ENCODE results near the gene ATF1. TPM values are rescaled to one million over a fixed set of nuclear protein-coding genes. Genes with fewer than 3 reads are reported as not detected.

Gene ATF1
- total RNA-seq, 1 donor from 2014 or later = 31.3 TPM

- FAIRE-seq = no peak
- no peak for TF ChIP-seq CTCF (IDR thresholded peaks at IDR 0.05; ENCODE audit: insufficient read depth, low read length, severe bottlenecking)
Measured at GRCh38 chr12:50745861-50746260, 18.0 kb upstream of the ATF1 start.

GRCh38 chr12:50746431-50746830 is 17.5 kb upstream of the ATF1 start:
- FAIRE-seq = no peak
- no peak for DNase-seq (ENCODE audit: low read depth)
- TF ChIP-seq CTCF (IDR thresholded peaks at IDR 0.05; ENCODE audit: insufficient read depth, low read length, severe bottlenecking) = no peak
- no peak overlapping the region for H3K4me3 ChIP-seq (ENCODE audit: low read depth, low read length)
- peaks cover 3% of the 10 kb centered on the region for H3K36me3 ChIP-seq (ENCODE audit: control insufficient read depth, insufficient read depth, low read length)
- H3K27me3 ChIP-seq (ENCODE audit: control insufficient read depth, insufficient read depth, low read length) = no peaks in the 10 kb centered on the region

More at GRCh38 chr12:50745861-50746260, 18.0 kb upstream of the ATF1 start:
- Histone ChIP-seq H3K27me3 (ENCODE audit: control insufficient read depth, insufficient read depth, low read length) (no peaks in the 10 kb centered on the region), H3K36me3 (ENCODE audit: control insufficient read depth, insufficient read depth, low read length) (peaks cover 6% of the 10 kb centered on the region), H3K4me3 (ENCODE audit: low read depth, low read length) (no peak overlapping the region)
- no peak for DNase-seq (ENCODE audit: low read depth)

GRCh38 chr12:50747817-50748216 is 16.1 kb upstream of the ATF1 start:
- no peak overlapping the region for H3K4me3 ChIP-seq (ENCODE audit: low read depth, low read length)
- FAIRE-seq (no peak), DNase-seq (ENCODE audit: low read depth) (no peak)
- peaks cover 1% of the 10 kb centered on the region for H3K36me3 ChIP-seq (ENCODE audit: control insufficient read depth, insufficient read depth, low read length)
- H3K27me3 ChIP-seq (ENCODE audit: control insufficient read depth, insufficient read depth, low read length) = no peaks in the 10 kb centered on the region
- no peak for TF ChIP-seq CTCF (IDR thresholded peaks at IDR 0.05; ENCODE audit: insufficient read depth, low read length, severe bottlenecking)

GRCh38 chr12:50749459-50749882 is 14.4 kb upstream of the ATF1 start:
- Histone ChIP-seq H3K36me3 (ENCODE audit: control insufficient read depth, insufficient read depth, low read length) (no peaks in the 10 kb centered on the region), H3K27me3 (ENCODE audit: control insufficient read depth, insufficient read depth, low read length) (no peaks in the 10 kb centered on the region), H3K4me3 (ENCODE audit: low read depth, low read length) (no peak overlapping the region)
- DNase-seq (ENCODE audit: low read depth) = no peak
- no peak for FAIRE-seq
- TF ChIP-seq CTCF (IDR thresholded peaks at IDR 0.05; ENCODE audit: insufficient read depth, low read length, severe bottlenecking) = no peak

- FAIRE-seq (no peak), DNase-seq (ENCODE audit: low read depth) (no peak)
- Histone ChIP-seq H3K4me3 (ENCODE audit: low read depth, low read length) (no peak overlapping the region), H3K27me3 (ENCODE audit: control insufficient read depth, insufficient read depth, low read length) (no peaks in the 10 kb centered on the region), H3K36me3 (ENCODE audit: control insufficient read depth, insufficient read depth, low read length) (no peaks in the 10 kb centered on the region)
- no peak for TF ChIP-seq CTCF (IDR thresholded peaks at IDR 0.05; ENCODE audit: insufficient read depth, low read length, severe bottlenecking)
Measured at GRCh38 chr12:50750366-50750765, 13.5 kb upstream of the ATF1 start.

GRCh38 chr12:50751948-50752721 is 11.8 kb upstream of the ATF1 start:
- DNase-seq (ENCODE audit: low read depth) (peak; percentile 77), FAIRE-seq (no peak)
- H3K4me3 ChIP-seq (ENCODE audit: low read depth, low read length) = no peak overlapping the region
- no peaks in the 10 kb centered on the region for H3K36me3 ChIP-seq (ENCODE audit: control insufficient read depth, insufficient read depth, low read length)
- H3K27me3 ChIP-seq (ENCODE audit: control insufficient read depth, insufficient read depth, low read length) = no peaks in the 10 kb centered on the region
- TF ChIP-seq CTCF (IDR thresholded peaks at IDR 0.05; ENCODE audit: insufficient read depth, low read length, severe bottlenecking) = no peak
